LNCAP (cell line): ENCODE measurements around the gene SNED1.

Experiments used
- CTCF ChIP-seq: fragments of 450-650 bp; IDR thresholded peaks from 2 replicates; pipeline ENCODE4 v1.5.1; 2017; ENCODE audit warnings: mild to moderate bottlenecking

Gene SNED1

GRCh38 chr2:241036397-241036963 lies 38.1 kb downstream of the SNED1 start:
- no peak for TF ChIP-seq CTCF

- no peak for TF ChIP-seq CTCF
Measured at GRCh38 chr2:241036964-241037421, 38.6 kb downstream of the SNED1 start.

- no peak for TF ChIP-seq CTCF
Measured at GRCh38 chr2:241037498-241037897, 39.1 kb downstream of the SNED1 start.

- no peak for TF ChIP-seq CTCF
Measured at GRCh38 chr2:241038374-241039180, 40.2 kb downstream of the SNED1 start.

GRCh38 chr2:241039416-241039815 lies 41.0 kb downstream of the SNED1 start:
- TF ChIP-seq CTCF: no peak

- no peak for TF ChIP-seq CTCF
Measured at GRCh38 chr2:241040081-241040803, 41.8 kb downstream of the SNED1 start.

GRCh38 chr2:241041589-241042158 lies 43.3 kb downstream of the SNED1 start:
- TF ChIP-seq CTCF: no peak
